Activated CD8-positive, alpha-beta T cell treated with anti-CD3 and anti-CD28 coated beads, Interleukin-2, amount 10 ng/mL, durations not matched to agents 7 days and 5 days (primary cell): ENCODE data around the gene DPP10. TPM values are rescaled to one million over a fixed set of nuclear protein-coding genes. Genes with fewer than 3 reads are reported as not detected.
"Not testable (repeated sequence)": the region's sequence is repeated elsewhere in the genome, so short reads cannot be mapped to it uniquely, and the experiment has no call there.

Experiments
- ATAC-seq: fragments of 150-1000 bp; cut with Tn5 transposase; one replicate; pipeline ENCODE4 v1.10.0; 2021; ENCODE audit warnings: moderate library complexity
- CTCF ChIA-PET: fragments of 350-600 bp; sonication (Branson Sonifier 250); formaldehyde crosslinking; loops from one replicate; lab custom pipeline; 2021; ENCODE audit warnings: antibody characterized with exemption; lab: Charles Lee
- POLR2A ChIA-PET: fragments of 350-600 bp; sonication (Branson Sonifier 250); formaldehyde crosslinking; loops from one replicate; lab custom pipeline; 2021; ENCODE audit warnings: antibody characterized with exemption; lab: Charles Lee
- DNase-seq: peaks from one replicate; pipeline ENCODE4 v3.0.0-alpha.2; 2020
- H3K27ac Mint-ChIP-seq: one replicate; pipeline ENCODE4 v1.8.0; 2021; ENCODE audit warnings: mild to moderate bottlenecking, mixed read lengths
- H3K27me3 Mint-ChIP-seq: one replicate; pipeline ENCODE4 v1.8.0; 2021; ENCODE audit warnings: low read depth, mixed read lengths
- H3K36me3 Mint-ChIP-seq: one replicate; pipeline ENCODE4 v1.8.0; 2021; ENCODE audit warnings: low read depth, mixed read lengths
- H3K4me1 Mint-ChIP-seq: one replicate; pipeline ENCODE4 v1.8.0; 2021; ENCODE audit warnings: low read depth, mixed read lengths
- H3K4me3 Mint-ChIP-seq: one replicate; pipeline ENCODE4 v1.8.0; 2021; ENCODE audit warnings: mild to moderate bottlenecking, mixed read lengths
- H3K9me3 Mint-ChIP-seq: one replicate; pipeline ENCODE4 v1.8.0; 2022; ENCODE audit warnings: mixed read lengths; ENCODE audit not compliant: insufficient read depth
- total RNA-seq, 2 experiments: library from RNA; stranded (reverse); gene quantifications; one replicate each; pipeline ENCODE4 v1.2.3, GENCODE V29; 2021

DPP10 gene
- total RNA-seq, 2 experiments from 2014 or later, result not detected

- H3K27ac Mint-ChIP-seq, result no peak overlapping the region
- H3K27me3 Mint-ChIP-seq, result no peaks in the 10 kb centered on the region
- CTCF ChIA-PET, result no interaction called here
- no peak for DNase-seq
- ATAC-seq, result no peak
- H3K36me3 Mint-ChIP-seq, result no peaks in the 10 kb centered on the region
- H3K4me1 Mint-ChIP-seq, result no peaks in the 10 kb centered on the region
- no peak overlapping the region for H3K4me3 Mint-ChIP-seq
- H3K9me3 Mint-ChIP-seq, result no peaks in the 10 kb centered on the region
- POLR2A ChIA-PET, result no interaction called here
These were observed 498.5 kb downstream of the DPP10 start for GRCh38 chr2:114940785-114941458.

- Mint-ChIP-seq H3K27ac (no peak overlapping the region), H3K4me1 (no peaks in the 10 kb centered on the region), H3K9me3 (no peaks in the 10 kb centered on the region), H3K36me3 (no peaks in the 10 kb centered on the region), H3K27me3 (no peaks in the 10 kb centered on the region), H3K4me3 (no peak overlapping the region)
- ChIA-PET POLR2A (no interaction called here), CTCF (no interaction called here)
- ATAC-seq (no peak), DNase-seq (no peak)
These were observed 506.9 kb downstream of the DPP10 start for GRCh38 chr2:114949228-114949804.

GRCh38 chr2:114960389-114960788 lies 517.9 kb downstream of the DPP10 start:
- no peaks in the 10 kb centered on the region for H3K36me3 Mint-ChIP-seq
- ChIA-PET CTCF (no interaction called here), POLR2A (no interaction called here)
- H3K4me3 Mint-ChIP-seq, result no peak overlapping the region
- H3K27me3 Mint-ChIP-seq, result no peaks in the 10 kb centered on the region
- no peak overlapping the region for H3K27ac Mint-ChIP-seq
- DNase-seq (no peak), ATAC-seq (no peak)
- no peaks in the 10 kb centered on the region for H3K4me1 Mint-ChIP-seq
- peaks cover 6% of the 10 kb centered on the region for H3K9me3 Mint-ChIP-seq

- ChIA-PET CTCF (no interaction called here), POLR2A (no interaction called here)
- DNase-seq (no peak), ATAC-seq (no peak)
- no peaks in the 10 kb centered on the region for H3K36me3 Mint-ChIP-seq
- no peak overlapping the region for H3K4me3 Mint-ChIP-seq
- H3K4me1 Mint-ChIP-seq, result no peaks in the 10 kb centered on the region
- no peak overlapping the region for H3K27ac Mint-ChIP-seq
- H3K27me3 Mint-ChIP-seq, result no peaks in the 10 kb centered on the region
- no peaks in the 10 kb centered on the region for H3K9me3 Mint-ChIP-seq
These were observed 520.1 kb downstream of the DPP10 start for GRCh38 chr2:114962532-114962931.

GRCh38 chr2:114968748-114969400 lies 526.4 kb downstream of the DPP10 start:
- Mint-ChIP-seq H3K9me3 (no peaks in the 10 kb centered on the region), H3K36me3 (no peaks in the 10 kb centered on the region), H3K4me3 (no peak overlapping the region), H3K4me1 (no peaks in the 10 kb centered on the region), H3K27me3 (no peaks in the 10 kb centered on the region), H3K27ac (no peak overlapping the region)
- ATAC-seq (no peak), DNase-seq (no peak)
- ChIA-PET POLR2A (no interaction called here), CTCF (no interaction called here)

GRCh38 chr2:115004321-115004720 lies 561.9 kb downstream of the DPP10 start:
- POLR2A ChIA-PET, H3K4me3 Mint-ChIP-seq, H3K9me3 Mint-ChIP-seq, CTCF ChIA-PET, H3K27me3 Mint-ChIP-seq, H3K27ac Mint-ChIP-seq, H3K36me3 Mint-ChIP-seq, DNase-seq, ATAC-seq, H3K4me1 Mint-ChIP-seq: not testable (repeated sequence)

- POLR2A ChIA-PET, result no interaction called here
- no peaks in the 10 kb centered on the region for H3K9me3 Mint-ChIP-seq
These were observed 569.3 kb downstream of the DPP10 start for GRCh38 chr2:115011721-115012120.

GRCh38 chr2:115022013-115022412 lies 579.6 kb downstream of the DPP10 start:
- POLR2A ChIA-PET, ATAC-seq, H3K27me3 Mint-ChIP-seq, CTCF ChIA-PET, H3K9me3 Mint-ChIP-seq, H3K4me1 Mint-ChIP-seq, H3K4me3 Mint-ChIP-seq, DNase-seq, H3K36me3 Mint-ChIP-seq, H3K27ac Mint-ChIP-seq: not testable (repeated sequence)

More at GRCh38 chr2:115011721-115012120, 569.3 kb downstream of the DPP10 start:
- CTCF ChIA-PET, result no interaction called here
- no peak for ATAC-seq
- Mint-ChIP-seq H3K4me3 (no peak overlapping the region), H3K27ac (no peak overlapping the region), H3K27me3 (no peaks in the 10 kb centered on the region), H3K36me3 (no peaks in the 10 kb centered on the region), H3K4me1 (no peaks in the 10 kb centered on the region)
- DNase-seq, result no peak

- peaks cover 16% of the 10 kb centered on the region for H3K9me3 Mint-ChIP-seq
- DNase-seq (no peak), ATAC-seq (no peak)
- ChIA-PET POLR2A (no interaction called here), CTCF (no interaction called here)
- no peak overlapping the region for H3K27ac Mint-ChIP-seq
- no peaks in the 10 kb centered on the region for H3K27me3 Mint-ChIP-seq
- no peaks in the 10 kb centered on the region for H3K4me1 Mint-ChIP-seq
- H3K4me3 Mint-ChIP-seq, result no peak overlapping the region
- H3K36me3 Mint-ChIP-seq, result no peaks in the 10 kb centered on the region
These were observed 592.4 kb downstream of the DPP10 start for GRCh38 chr2:115034801-115035200.

- ChIA-PET POLR2A (no interaction called here), CTCF (no interaction called here)
- Mint-ChIP-seq H3K4me3 (no peak overlapping the region), H3K9me3 (peaks cover 12% of the 10 kb centered on the region), H3K27me3 (no peaks in the 10 kb centered on the region), H3K4me1 (no peaks in the 10 kb centered on the region), H3K27ac (no peak overlapping the region), H3K36me3 (no peaks in the 10 kb centered on the region)
- DNase-seq, result no peak
- ATAC-seq, result no peak
These were observed 594.4 kb downstream of the DPP10 start for GRCh38 chr2:115036818-115037217.

GRCh38 chr2:115057473-115057872 lies 615.0 kb downstream of the DPP10 start:
- Mint-ChIP-seq H3K4me3 (no peak overlapping the region), H3K9me3 (peaks cover 4% of the 10 kb centered on the region), H3K36me3 (no peaks in the 10 kb centered on the region), H3K27ac (no peak overlapping the region), H3K27me3 (no peaks in the 10 kb centered on the region), H3K4me1 (no peaks in the 10 kb centered on the region)
- DNase-seq (no peak), ATAC-seq (no peak)
- ChIA-PET CTCF (no interaction called here), POLR2A (no interaction called here)

GRCh38 chr2:115070002-115070401 lies 627.6 kb downstream of the DPP10 start:
- Mint-ChIP-seq H3K27me3 (no peaks in the 10 kb centered on the region), H3K4me3 (no peak overlapping the region), H3K9me3 (peaks cover 14% of the 10 kb centered on the region), H3K4me1 (no peaks in the 10 kb centered on the region), H3K36me3 (no peaks in the 10 kb centered on the region), H3K27ac (no peak overlapping the region)
- ATAC-seq, result no peak
- no peak for DNase-seq
- ChIA-PET CTCF (no interaction called here), POLR2A (no interaction called here)
